ENCODE data around the gene GAS7. TPM values are rescaled to one million over a fixed set of nuclear protein-coding genes. Genes with fewer than 3 reads are reported as not detected.

Gene GAS7
- polyA plus RNA-seq (2013, experiment 1 of 4): 7.3 TPM
- polyA plus RNA-seq (2013, experiment 2 of 4): 8.1 TPM
- 5.4 TPM for polyA plus RNA-seq (2013, experiment 3 of 4)
- 6.7 TPM for polyA plus RNA-seq (2013, experiment 4 of 4)

DNA sequence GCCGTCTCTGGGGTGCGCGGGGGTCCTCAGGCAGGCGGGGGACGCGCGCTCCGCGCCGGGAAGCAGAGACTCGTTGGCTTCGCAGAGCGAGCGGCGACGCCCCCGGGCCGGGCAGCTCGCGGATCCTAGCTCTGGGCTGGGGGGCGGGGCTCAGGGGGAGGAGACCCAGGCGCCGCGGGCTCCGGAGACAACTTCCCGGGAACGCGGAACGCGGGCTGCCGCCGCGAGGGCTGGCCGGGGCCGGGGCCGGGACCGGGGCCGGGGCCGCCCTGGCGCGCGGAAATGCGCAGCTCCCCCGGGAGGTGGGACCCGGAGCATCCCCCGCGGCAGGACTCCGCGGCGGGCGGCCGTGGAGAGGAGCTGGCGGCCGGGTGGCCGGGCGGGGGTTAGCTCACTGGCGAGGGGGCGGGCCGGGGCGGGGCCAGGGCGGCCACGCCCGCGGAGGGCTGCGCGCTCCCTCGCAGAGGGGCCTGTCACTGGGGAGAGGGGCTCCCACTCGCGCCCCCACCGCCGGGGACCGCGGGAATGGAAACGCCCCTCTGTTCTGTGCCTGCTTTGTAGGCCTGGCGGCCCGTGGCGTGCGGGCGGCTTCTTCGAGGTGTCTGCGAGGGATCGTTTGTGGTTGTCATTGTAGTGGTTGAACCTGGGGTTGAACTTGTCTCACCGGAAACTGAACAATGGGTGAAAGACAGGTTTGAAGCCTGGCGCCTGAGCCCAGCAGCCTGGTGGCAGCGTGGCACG, at the start of gene GAS7:
TSS of gene GAS7 (minus strand) at position 98 of the 741 bp plus-strand sequence.
- WGBS, 2 experiments: 1% methylated on average over 86 of the region's 86 CpGs
- Histone ChIP-seq H3K4me1 (ENCODE audit: control insufficient read depth, insufficient read depth, low read length) (peaks cover 6% of the 10 kb centered on the region), H3K36me3 (ENCODE audit: control insufficient read depth, insufficient read depth, low read length) (no peaks in the 10 kb centered on the region), H3K9me3 (ENCODE audit: control insufficient read depth, low read length) (no peaks in the 10 kb centered on the region), H3K4me3 (ENCODE audit: insufficient read depth, low read depth, low read length) (peak within 1 kb of the TSS; percentile 55), H3K27ac (ENCODE audit: insufficient read depth, low read depth, low read length, poor library complexity, severe bottlenecking) (no peak within 1 kb of the TSS), H3K27me3 (ENCODE audit: control insufficient read depth, insufficient read depth, low read length, poor library complexity, severe bottlenecking) (peaks cover 60% of the 10 kb centered on the region)

GRCh38 chr17:10247810-10248209, 49.4 kb upstream of the GAS7 start:
- no peaks in the 10 kb centered on the region for H3K4me1 ChIP-seq (ENCODE audit: control insufficient read depth, insufficient read depth, low read length)
- H3K27ac ChIP-seq (ENCODE audit: insufficient read depth, low read depth, low read length, poor library complexity, severe bottlenecking): no peak overlapping the region
- no peak overlapping the region for H3K4me3 ChIP-seq (ENCODE audit: insufficient read depth, low read depth, low read length)
- H3K9me3 ChIP-seq (ENCODE audit: control insufficient read depth, low read length): no peaks in the 10 kb centered on the region
- H3K36me3 ChIP-seq (ENCODE audit: control insufficient read depth, insufficient read depth, low read length): no peaks in the 10 kb centered on the region
- no peaks in the 10 kb centered on the region for H3K27me3 ChIP-seq (ENCODE audit: control insufficient read depth, insufficient read depth, low read length, poor library complexity, severe bottlenecking)
- WGBS, 2 experiments: 82 to 84% methylated on average over 4 of the region's 4 CpGs

DNA sequence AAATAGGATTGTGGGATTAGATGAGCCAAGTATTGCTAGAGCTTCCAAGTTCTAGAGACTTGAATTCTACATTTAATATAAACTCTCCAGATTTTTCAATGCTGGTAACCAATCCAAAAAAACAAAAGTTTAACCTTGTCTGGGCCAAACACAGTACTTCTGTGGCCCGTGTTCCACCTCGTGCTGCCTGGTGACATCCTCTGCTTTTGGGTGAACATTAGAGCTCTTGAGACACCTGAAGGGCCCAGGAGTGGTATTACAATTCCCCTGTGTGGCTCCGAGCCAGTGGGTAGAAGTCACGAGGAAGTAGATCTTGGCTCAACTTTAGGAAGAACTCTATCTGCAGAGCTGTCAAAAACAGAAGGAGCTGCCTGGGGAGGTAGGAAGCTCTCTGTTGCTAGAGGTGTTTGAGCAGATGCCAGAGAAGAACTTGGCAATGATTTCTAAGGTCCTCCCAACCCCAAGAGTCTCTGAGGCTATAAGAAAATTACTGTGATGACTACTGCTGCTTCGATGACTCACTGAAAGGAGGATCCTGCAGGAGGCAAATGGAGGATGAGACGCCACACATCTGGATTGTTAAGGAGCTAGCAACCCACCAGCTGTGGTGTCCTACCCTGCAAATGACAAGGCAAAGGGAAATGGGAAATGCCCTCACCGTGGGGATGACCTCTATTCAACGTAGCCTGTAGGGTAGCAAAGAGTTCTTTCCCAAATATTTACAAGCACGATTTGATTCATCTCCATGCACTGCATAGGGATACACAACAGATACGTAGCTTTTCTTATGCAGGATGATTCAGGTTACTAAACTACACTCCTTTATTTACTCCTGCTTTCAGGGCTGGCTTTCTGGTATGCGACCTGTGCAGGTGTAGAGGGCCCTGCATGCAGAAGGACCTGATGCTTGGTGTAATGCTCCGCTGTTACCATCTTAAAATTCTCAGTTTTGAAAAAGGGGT, 45.8 kb upstream of the GAS7 start:
- WGBS, 2 experiments: 81 to 85% methylated on average over 12 of the region's 12 CpGs
- Histone ChIP-seq H3K9me3 (ENCODE audit: control insufficient read depth, low read length) (no peaks in the 10 kb centered on the region), H3K27me3 (ENCODE audit: control insufficient read depth, insufficient read depth, low read length, poor library complexity, severe bottlenecking) (no peaks in the 10 kb centered on the region), H3K36me3 (ENCODE audit: control insufficient read depth, insufficient read depth, low read length) (no peaks in the 10 kb centered on the region), H3K4me3 (ENCODE audit: insufficient read depth, low read depth, low read length) (no peak overlapping the region), H3K4me1 (ENCODE audit: control insufficient read depth, insufficient read depth, low read length) (no peaks in the 10 kb centered on the region), H3K27ac (ENCODE audit: insufficient read depth, low read depth, low read length, poor library complexity, severe bottlenecking) (no peak overlapping the region)

- no peaks in the 10 kb centered on the region for H3K27me3 ChIP-seq (ENCODE audit: control insufficient read depth, insufficient read depth, low read length, poor library complexity, severe bottlenecking)
- H3K36me3 ChIP-seq (ENCODE audit: control insufficient read depth, insufficient read depth, low read length): no peaks in the 10 kb centered on the region
- no peak overlapping the region for H3K27ac ChIP-seq (ENCODE audit: insufficient read depth, low read depth, low read length, poor library complexity, severe bottlenecking)
- H3K9me3 ChIP-seq (ENCODE audit: control insufficient read depth, low read length): no peaks in the 10 kb centered on the region
- WGBS, 2 experiments: 93 to 94% methylated on average over 4 of the region's 4 CpGs
- no peak overlapping the region for H3K4me3 ChIP-seq (ENCODE audit: insufficient read depth, low read depth, low read length)
- H3K4me1 ChIP-seq (ENCODE audit: control insufficient read depth, insufficient read depth, low read length): no peaks in the 10 kb centered on the region
Measured at GRCh38 chr17:10241781-10242180, 43.4 kb upstream of the GAS7 start.

- H3K4me1 ChIP-seq (ENCODE audit: control insufficient read depth, insufficient read depth, low read length): no peaks in the 10 kb centered on the region
- 88 to 95% methylated on average over 2 of the region's 2 CpGs for WGBS, 2 experiments
Measured at GRCh38 chr17:10238661-10239060, 40.3 kb upstream of the GAS7 start.

DNA sequence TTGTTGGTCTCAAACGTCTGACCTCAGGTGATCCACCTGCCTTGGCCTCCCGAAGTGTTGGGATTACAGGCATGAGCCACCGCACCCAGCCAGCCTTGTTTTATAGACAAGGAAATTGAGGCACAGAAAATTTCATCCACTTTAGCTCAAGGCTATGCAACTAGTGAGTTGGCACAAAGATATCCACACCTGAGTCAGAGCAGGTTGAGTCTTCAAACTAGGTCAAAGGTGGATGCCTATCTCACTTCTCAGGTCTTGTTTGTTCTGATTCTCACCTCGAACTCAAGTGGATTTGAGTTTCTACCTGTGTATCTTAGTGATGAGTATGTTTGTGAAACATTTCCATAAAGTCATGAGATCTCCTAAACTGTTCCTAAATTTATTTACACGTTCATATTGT, 35.6 kb upstream of the GAS7 start:
- H3K4me1 ChIP-seq (ENCODE audit: control insufficient read depth, insufficient read depth, low read length): no peaks in the 10 kb centered on the region
- H3K27me3 ChIP-seq (ENCODE audit: control insufficient read depth, insufficient read depth, low read length, poor library complexity, severe bottlenecking): no peaks in the 10 kb centered on the region
- H3K9me3 ChIP-seq (ENCODE audit: control insufficient read depth, low read length): no peaks in the 10 kb centered on the region
- no peaks in the 10 kb centered on the region for H3K36me3 ChIP-seq (ENCODE audit: control insufficient read depth, insufficient read depth, low read length)
- 93% methylated on average over 5 of the region's 5 CpGs for WGBS, 2 experiments
- no peak overlapping the region for H3K4me3 ChIP-seq (ENCODE audit: insufficient read depth, low read depth, low read length)
- H3K27ac ChIP-seq (ENCODE audit: insufficient read depth, low read depth, low read length, poor library complexity, severe bottlenecking): no peak overlapping the region

More at GRCh38 chr17:10238661-10239060, 40.3 kb upstream of the GAS7 start:
- no peak overlapping the region for H3K27ac ChIP-seq (ENCODE audit: insufficient read depth, low read depth, low read length, poor library complexity, severe bottlenecking)
- H3K27me3 ChIP-seq (ENCODE audit: control insufficient read depth, insufficient read depth, low read length, poor library complexity, severe bottlenecking): no peaks in the 10 kb centered on the region
- no peaks in the 10 kb centered on the region for H3K36me3 ChIP-seq (ENCODE audit: control insufficient read depth, insufficient read depth, low read length)
- no peak overlapping the region for H3K4me3 ChIP-seq (ENCODE audit: insufficient read depth, low read depth, low read length)
- no peaks in the 10 kb centered on the region for H3K9me3 ChIP-seq (ENCODE audit: control insufficient read depth, low read length)

- 91 to 93% methylated on average over 2 of the region's 2 CpGs for WGBS, 2 experiments
- Histone ChIP-seq H3K4me3 (ENCODE audit: insufficient read depth, low read depth, low read length) (no peak overlapping the region), H3K27me3 (ENCODE audit: control insufficient read depth, insufficient read depth, low read length, poor library complexity, severe bottlenecking) (no peaks in the 10 kb centered on the region), H3K9me3 (ENCODE audit: control insufficient read depth, low read length) (no peaks in the 10 kb centered on the region), H3K4me1 (ENCODE audit: control insufficient read depth, insufficient read depth, low read length) (no peaks in the 10 kb centered on the region), H3K27ac (ENCODE audit: insufficient read depth, low read depth, low read length, poor library complexity, severe bottlenecking) (no peak overlapping the region), H3K36me3 (ENCODE audit: control insufficient read depth, insufficient read depth, low read length) (no peaks in the 10 kb centered on the region)
Measured at GRCh38 chr17:10233161-10233560, 34.8 kb upstream of the GAS7 start.

DNA sequence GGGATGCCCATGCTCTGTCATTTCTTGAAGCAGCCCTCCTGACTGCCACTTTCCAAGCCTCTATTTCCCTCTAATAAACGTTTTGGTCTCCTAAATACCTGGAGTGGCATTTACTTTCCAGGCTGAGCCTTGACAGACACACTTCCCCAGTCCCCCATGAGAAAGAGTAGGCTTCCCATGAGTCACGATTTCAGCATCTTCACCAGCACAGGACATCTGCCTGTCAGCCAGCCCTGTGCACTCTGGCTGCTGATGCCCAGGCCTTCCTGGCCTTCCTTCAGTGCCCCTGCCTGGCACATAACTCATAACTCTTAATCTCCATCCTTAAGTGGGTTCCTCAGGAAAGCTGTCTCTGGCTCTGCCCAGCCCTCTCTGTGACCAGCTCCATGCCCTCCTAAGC, 30.8 kb upstream of the GAS7 start:
- Histone ChIP-seq H3K9me3 (ENCODE audit: control insufficient read depth, low read length) (no peaks in the 10 kb centered on the region), H3K27ac (ENCODE audit: insufficient read depth, low read depth, low read length, poor library complexity, severe bottlenecking) (no peak overlapping the region), H3K36me3 (ENCODE audit: control insufficient read depth, insufficient read depth, low read length) (no peaks in the 10 kb centered on the region), H3K4me1 (ENCODE audit: control insufficient read depth, insufficient read depth, low read length) (no peaks in the 10 kb centered on the region), H3K4me3 (ENCODE audit: insufficient read depth, low read depth, low read length) (no peak overlapping the region), H3K27me3 (ENCODE audit: control insufficient read depth, insufficient read depth, low read length, poor library complexity, severe bottlenecking) (no peaks in the 10 kb centered on the region)
- 62 to 63% methylated on average over 2 of the region's 2 CpGs for WGBS, 2 experiments

DNA sequence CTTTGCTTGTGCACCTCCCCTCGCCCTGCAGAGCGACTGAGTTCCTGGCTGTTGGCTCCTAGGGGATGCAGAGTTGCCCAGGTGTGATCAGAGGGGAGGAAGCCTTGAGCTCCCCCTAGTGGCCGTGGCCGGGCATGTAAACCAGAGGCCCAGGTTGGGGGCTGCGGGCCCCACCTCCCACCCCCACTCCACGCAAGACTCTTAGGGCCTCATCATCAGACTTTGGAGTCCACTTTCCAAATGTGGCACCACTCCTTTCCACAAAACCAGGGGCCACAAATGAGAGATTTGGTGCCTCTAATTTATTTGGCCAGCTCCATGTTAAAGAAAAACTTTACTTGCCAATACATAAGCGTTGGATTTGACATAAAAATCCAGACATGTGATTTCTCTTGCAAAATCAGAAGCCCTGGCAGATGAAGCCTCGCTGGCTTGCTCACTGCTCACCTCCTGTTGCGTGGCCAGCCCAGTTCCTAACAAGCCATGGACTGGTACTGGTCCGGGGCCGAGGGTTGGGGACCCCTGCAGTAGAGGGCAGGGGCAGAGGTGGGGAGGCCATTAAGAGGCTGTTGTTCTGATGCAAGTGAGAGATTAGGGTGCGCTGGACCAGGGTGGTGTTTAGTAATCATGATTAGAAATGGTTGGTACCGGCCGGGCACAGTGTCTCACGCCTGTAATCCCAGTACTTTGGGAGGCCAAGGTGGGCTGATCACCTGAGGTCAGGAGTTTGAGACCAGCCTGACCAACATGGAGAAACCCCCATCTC, 28.7 kb upstream of the GAS7 start:
- Histone ChIP-seq H3K9me3 (ENCODE audit: control insufficient read depth, low read length) (no peaks in the 10 kb centered on the region), H3K4me3 (ENCODE audit: insufficient read depth, low read depth, low read length) (no peak overlapping the region), H3K27me3 (ENCODE audit: control insufficient read depth, insufficient read depth, low read length, poor library complexity, severe bottlenecking) (no peaks in the 10 kb centered on the region), H3K36me3 (ENCODE audit: control insufficient read depth, insufficient read depth, low read length) (no peaks in the 10 kb centered on the region), H3K4me1 (ENCODE audit: control insufficient read depth, insufficient read depth, low read length) (no peaks in the 10 kb centered on the region), H3K27ac (ENCODE audit: insufficient read depth, low read depth, low read length, poor library complexity, severe bottlenecking) (no peak overlapping the region)
- WGBS, 2 experiments: 58 to 61% methylated on average over 15 of the region's 15 CpGs
